ENCODE data around the gene LACTBL1.

LACTBL1 gene

GRCh38 chr1:22976127-22976460 lies 3.4 kb upstream of the LACTBL1 start:
- H3K9me2 ChIP-seq (ENCODE audit: low read depth, low read length): no peaks in the 10 kb centered on the region
- H3K27me3 ChIP-seq (ENCODE audit: insufficient read depth, low read length): no peaks in the 10 kb centered on the region; the same call in 1 of the 2 replicates
- H3K27ac ChIP-seq (ENCODE audit: low read depth, low read length, poor library complexity, severe bottlenecking): no peak overlapping the region
- H3K36me3 ChIP-seq (ENCODE audit: insufficient read depth, low read length): no peaks in the 10 kb centered on the region
- no peaks in the 10 kb centered on the region for H3K4me1 ChIP-seq (ENCODE audit: insufficient read depth, low read length, severe bottlenecking)
- TF ChIP-seq CTCF (IDR thresholded peaks at IDR 0.05; ENCODE audit: low read length) (no peak), EZH2 (IDR thresholded peaks at IDR 0.05; ENCODE audit: borderline replicate concordance, low read length) (no peak)
- H3K9ac ChIP-seq (ENCODE audit: low read length): no peak overlapping the region
- no peak overlapping the region for H2AFZ ChIP-seq (ENCODE audit: low read length)
- H3K79me2 ChIP-seq (ENCODE audit: insufficient read depth, low read length): no peaks in the 10 kb centered on the region
- no peak overlapping the region for H3K4me2 ChIP-seq (ENCODE audit: low read length)
- H3K9me3 ChIP-seq (ENCODE audit: low read length): no peaks in the 10 kb centered on the region
- no peaks in the 10 kb centered on the region for H3F3A ChIP-seq (ENCODE audit: insufficient read depth, low read length)
- no peaks in the 10 kb centered on the region for H4K20me1 ChIP-seq (ENCODE audit: insufficient read depth, low read length)
- H3K4me3 ChIP-seq (ENCODE audit: low read depth, low read length, poor library complexity, severe bottlenecking): no peak overlapping the region

GRCh38 chr1:22975694-22976093 lies 3.0 kb upstream of the LACTBL1 start:
- no peak overlapping the region for H3K27ac ChIP-seq (ENCODE audit: low read depth, low read length, poor library complexity, severe bottlenecking)
- no peak for TF ChIP-seq EZH2 (IDR thresholded peaks at IDR 0.05; ENCODE audit: borderline replicate concordance, low read length)
- no peak for TF ChIP-seq CTCF (IDR thresholded peaks at IDR 0.05; ENCODE audit: low read length)
- no peaks in the 10 kb centered on the region for H3K36me3 ChIP-seq (ENCODE audit: insufficient read depth, low read length)
- H2AFZ ChIP-seq (ENCODE audit: low read length): no peak overlapping the region
- no peaks in the 10 kb centered on the region for H3F3A ChIP-seq (ENCODE audit: insufficient read depth, low read length)
- H3K4me3 ChIP-seq (ENCODE audit: low read depth, low read length, poor library complexity, severe bottlenecking): no peak overlapping the region
- H4K20me1 ChIP-seq (ENCODE audit: insufficient read depth, low read length): no peaks in the 10 kb centered on the region
- no peaks in the 10 kb centered on the region for H3K79me2 ChIP-seq (ENCODE audit: insufficient read depth, low read length)
- no peaks in the 10 kb centered on the region for H3K9me3 ChIP-seq (ENCODE audit: low read length)
- H3K9ac ChIP-seq (ENCODE audit: low read length): no peak overlapping the region
- H3K9me2 ChIP-seq (ENCODE audit: low read depth, low read length): no peaks in the 10 kb centered on the region
- H3K4me1 ChIP-seq (ENCODE audit: insufficient read depth, low read length, severe bottlenecking): no peaks in the 10 kb centered on the region
- no peaks in the 10 kb centered on the region; the same call in 1 of the 2 replicates for H3K27me3 ChIP-seq (ENCODE audit: insufficient read depth, low read length)
- no peak overlapping the region for H3K4me2 ChIP-seq (ENCODE audit: low read length)

GRCh38 chr1:22971611-22972405 lies 858 bp downstream of the LACTBL1 start:
- no peak overlapping the region for H3K27ac ChIP-seq (ENCODE audit: low read depth, low read length, poor library complexity, severe bottlenecking)
- no peaks in the 10 kb centered on the region for H3F3A ChIP-seq (ENCODE audit: insufficient read depth, low read length)
- H2AFZ ChIP-seq (ENCODE audit: low read length): no peak overlapping the region
- no peaks in the 10 kb centered on the region for H3K4me1 ChIP-seq (ENCODE audit: insufficient read depth, low read length, severe bottlenecking)
- H4K20me1 ChIP-seq (ENCODE audit: insufficient read depth, low read length): no peaks in the 10 kb centered on the region
- no peak overlapping the region for H3K4me3 ChIP-seq (ENCODE audit: low read depth, low read length, poor library complexity, severe bottlenecking)
- no peaks in the 10 kb centered on the region for H3K36me3 ChIP-seq (ENCODE audit: insufficient read depth, low read length)
- no peaks in the 10 kb centered on the region for H3K79me2 ChIP-seq (ENCODE audit: insufficient read depth, low read length)
- no peaks in the 10 kb centered on the region for H3K9me3 ChIP-seq (ENCODE audit: low read length)
- H3K4me2 ChIP-seq (ENCODE audit: low read length): no peak overlapping the region
- no peak overlapping the region for H3K9ac ChIP-seq (ENCODE audit: low read length)
- no peaks in the 10 kb centered on the region; the same call in 1 of the 2 replicates for H3K27me3 ChIP-seq (ENCODE audit: insufficient read depth, low read length)
- TF ChIP-seq EZH2 (IDR thresholded peaks at IDR 0.05; ENCODE audit: borderline replicate concordance, low read length): no peak
- no peak for TF ChIP-seq CTCF (IDR thresholded peaks at IDR 0.05; ENCODE audit: low read length)
- H3K9me2 ChIP-seq (ENCODE audit: low read depth, low read length): no peaks in the 10 kb centered on the region

Measured in OCI-LY1 (cell line).